ENCODE measurements around the gene CDYL.

Gene CDYL

DNA sequence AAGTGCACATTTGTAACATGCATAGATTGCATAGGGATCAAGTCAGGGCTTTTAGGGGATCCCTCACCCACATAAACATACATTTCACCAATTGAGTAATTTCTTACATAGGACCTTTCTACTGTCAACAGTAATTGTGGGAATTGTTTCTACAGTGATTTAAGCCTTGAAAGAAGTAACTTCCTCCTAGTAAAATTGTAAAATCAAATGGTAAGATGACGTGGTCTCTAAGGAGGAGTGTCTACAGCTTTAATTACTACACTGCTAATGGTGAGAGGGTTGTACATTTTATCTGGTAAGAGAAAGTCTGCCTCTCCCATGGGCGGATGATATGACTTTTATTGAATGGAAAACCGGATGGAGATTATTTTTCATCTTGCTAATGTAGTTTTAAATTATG, 129.6 kb downstream of the CDYL start:
- TF ChIP-seq POLR2A (IDR thresholded peaks at IDR 0.05; ENCODE audit: low read depth, low read length) (no peak), POLR2AphosphoS5 (IDR thresholded peaks at IDR 0.05; ENCODE audit: low read depth, low read length) (no peak), TAF1 (IDR thresholded peaks at IDR 0.05; ENCODE audit: borderline replicate concordance, low read depth, low read length) (no peak)
- FAIRE-seq, result no peak
- no peak for DNase-seq (ENCODE audit: insufficient read length)

DNA sequence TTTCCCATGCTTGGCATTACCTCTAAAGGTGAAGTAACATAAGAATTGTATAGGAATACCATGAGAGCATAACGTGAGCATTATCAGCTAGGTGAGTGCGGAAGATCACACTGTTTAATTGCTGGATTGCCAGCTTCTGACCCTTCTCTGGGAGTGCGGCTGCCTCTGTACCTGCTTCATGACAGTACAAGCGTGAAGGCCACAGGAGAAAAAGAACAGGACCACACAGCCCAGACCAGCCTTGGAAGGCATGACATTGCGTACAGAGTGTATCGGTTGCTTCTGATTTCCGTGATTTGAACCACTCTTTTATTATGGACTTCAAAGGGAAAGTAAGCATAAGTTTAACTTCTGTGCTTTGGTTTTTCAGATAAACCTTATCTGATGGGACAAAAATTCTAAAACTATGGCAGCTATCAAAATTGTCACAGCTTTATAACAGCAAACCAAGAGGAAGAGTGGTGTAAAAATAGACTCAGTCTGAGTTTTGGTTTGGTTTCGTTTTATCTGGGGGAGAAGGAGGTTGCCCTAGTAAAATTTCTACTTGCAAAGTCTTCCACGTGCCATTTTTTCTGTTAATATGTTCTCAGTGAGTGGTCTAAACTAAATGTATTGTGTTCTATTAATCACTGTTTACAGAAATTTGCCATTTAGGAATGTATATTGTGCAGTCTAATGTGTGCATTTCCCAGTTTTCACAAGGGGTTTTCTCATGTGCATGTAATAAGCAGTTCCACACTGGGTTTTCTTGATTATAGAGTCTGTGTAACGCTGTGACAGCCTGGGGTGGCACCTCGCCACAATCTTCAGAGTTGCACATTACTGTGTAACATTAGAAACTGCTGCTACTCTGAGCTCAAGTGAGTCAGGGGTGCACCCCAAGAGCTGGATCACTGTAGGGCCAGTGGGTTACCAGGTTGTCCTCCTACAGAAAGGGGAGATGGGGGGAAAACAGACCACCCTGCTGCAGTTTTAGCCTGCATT, 130.4 kb downstream of the CDYL start:
- FAIRE-seq, result peak; percentile 56
- no peak for DNase-seq (ENCODE audit: insufficient read length)
- TF ChIP-seq TAF1 (IDR thresholded peaks at IDR 0.05; ENCODE audit: borderline replicate concordance, low read depth, low read length) (no peak), POLR2AphosphoS5 (IDR thresholded peaks at IDR 0.05; ENCODE audit: low read depth, low read length) (no peak), POLR2A (IDR thresholded peaks at IDR 0.05; ENCODE audit: low read depth, low read length) (no peak)

DNA sequence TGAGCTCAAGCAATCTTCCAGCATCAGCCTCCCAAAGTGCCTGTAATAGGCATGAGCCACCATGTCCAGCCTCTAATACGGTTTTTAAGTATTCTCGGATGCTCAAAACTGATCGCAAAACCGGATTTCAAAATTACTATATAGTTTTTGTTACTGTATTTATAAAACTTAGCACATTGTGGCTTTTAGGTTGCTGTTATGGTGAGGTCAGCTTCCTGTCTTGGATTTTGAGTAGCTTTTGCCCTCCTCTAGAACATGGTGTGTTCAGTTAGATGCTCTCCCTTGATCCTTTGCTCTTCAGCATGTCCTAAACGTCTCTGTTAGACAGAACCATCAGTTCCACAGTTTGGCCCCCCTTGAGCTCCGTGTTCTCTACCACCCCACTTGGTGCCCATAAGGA, 131.4 kb downstream of the CDYL start:
- no peak for DNase-seq (ENCODE audit: insufficient read length)
- TF ChIP-seq POLR2A (IDR thresholded peaks at IDR 0.05; ENCODE audit: low read depth, low read length) (no peak), POLR2AphosphoS5 (IDR thresholded peaks at IDR 0.05; ENCODE audit: low read depth, low read length) (no peak), TAF1 (IDR thresholded peaks at IDR 0.05; ENCODE audit: borderline replicate concordance, low read depth, low read length) (no peak)
- no peak for FAIRE-seq

DNA sequence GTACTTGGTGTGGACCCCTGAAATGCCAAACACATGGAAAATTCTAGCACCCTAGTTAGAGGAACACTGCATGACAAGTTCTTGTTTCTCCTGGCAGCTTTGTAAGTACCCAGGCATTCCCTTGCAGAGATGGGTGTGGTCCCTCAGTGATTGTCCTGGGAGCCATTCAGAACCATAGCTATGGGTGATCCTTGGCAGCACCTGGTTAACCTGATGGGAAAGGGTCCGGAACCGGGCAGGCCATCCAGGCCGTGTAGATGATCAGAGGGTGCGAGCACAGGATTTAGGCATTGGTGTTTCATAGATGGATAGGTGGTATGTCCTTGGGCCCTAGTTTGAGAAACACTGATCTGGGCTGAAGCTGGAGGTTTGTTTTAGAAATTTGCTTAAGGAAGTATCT, 131.9 kb downstream of the CDYL start:
- TF ChIP-seq POLR2AphosphoS5 (IDR thresholded peaks at IDR 0.05; ENCODE audit: low read depth, low read length), result no peak
- no peak for TF ChIP-seq POLR2A (IDR thresholded peaks at IDR 0.05; ENCODE audit: low read depth, low read length)
- no peak for TF ChIP-seq TAF1 (IDR thresholded peaks at IDR 0.05; ENCODE audit: borderline replicate concordance, low read depth, low read length)
- FAIRE-seq, result no peak

DNA sequence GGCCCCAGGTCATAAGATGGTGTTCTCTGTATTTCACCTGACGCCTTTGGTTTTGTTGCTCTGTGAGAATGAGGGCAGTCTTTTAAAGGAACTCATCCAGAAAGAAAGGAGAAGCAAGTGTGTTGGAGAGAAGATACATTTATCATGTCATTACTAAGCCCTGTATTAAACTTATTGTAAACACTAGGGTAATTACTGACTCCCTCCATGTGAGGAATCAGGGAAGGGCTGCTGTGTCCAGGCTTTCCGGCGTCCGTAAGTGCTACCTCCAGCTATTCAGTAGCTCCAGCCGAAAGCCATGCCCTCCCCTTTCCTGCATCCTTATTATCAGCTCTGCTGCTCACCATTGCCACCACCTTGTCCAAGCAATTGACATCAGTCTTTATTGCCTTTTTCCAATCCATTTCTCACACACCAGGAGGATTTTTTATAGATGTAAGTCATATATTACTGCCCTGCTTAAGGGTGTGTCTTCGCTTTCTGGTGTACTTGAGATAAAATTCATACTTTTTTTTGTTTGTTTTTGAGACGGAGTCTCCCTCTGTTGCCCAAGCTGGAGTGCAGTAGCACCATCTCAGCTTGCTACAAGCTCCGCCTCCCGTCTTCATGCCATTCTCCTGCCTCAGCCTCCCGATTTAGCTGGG, 133.0 kb downstream of the CDYL start:
- no peak for TF ChIP-seq TAF1 (IDR thresholded peaks at IDR 0.05; ENCODE audit: borderline replicate concordance, low read depth, low read length)
- no peak for FAIRE-seq
- no peak for DNase-seq (ENCODE audit: insufficient read length)

More for the DNA sequence above, 131.9 kb downstream of the CDYL start:
- no peak for DNase-seq (ENCODE audit: insufficient read length)

DNA sequence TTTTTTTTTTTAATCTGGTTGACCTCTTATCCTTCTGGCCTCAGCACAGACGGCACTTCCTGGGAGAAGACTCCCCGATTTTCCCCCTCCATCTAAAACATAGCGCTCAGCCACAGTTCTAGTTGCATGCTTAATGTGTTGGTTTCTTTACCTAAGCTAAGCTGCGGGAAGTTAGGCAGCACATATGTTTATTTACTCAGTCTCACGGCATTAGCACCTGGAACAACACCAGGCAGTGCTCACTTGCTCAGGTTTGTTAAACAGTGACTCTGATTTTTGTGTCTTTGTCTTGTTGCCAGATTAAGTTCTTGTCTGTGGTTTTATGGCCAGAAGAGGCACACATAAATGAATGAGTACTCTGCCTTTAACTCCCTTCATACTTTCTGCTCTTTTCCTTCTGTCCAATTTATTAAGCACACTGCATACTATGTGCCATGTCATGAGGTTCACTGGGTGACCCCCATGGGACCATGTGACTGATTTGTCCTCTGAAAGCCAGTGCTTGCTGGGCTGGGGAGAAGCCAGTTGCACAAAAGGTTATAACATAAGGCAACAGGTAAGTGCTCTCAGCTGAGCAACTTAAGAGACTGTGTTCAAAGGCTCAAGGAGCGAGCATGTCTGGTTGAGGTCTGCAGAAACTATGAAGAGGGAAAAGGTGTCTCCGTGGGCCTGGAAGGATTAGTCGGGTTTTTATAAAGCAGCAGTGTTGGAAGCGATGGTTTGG, 134.0 kb downstream of the CDYL start:
- TF ChIP-seq POLR2AphosphoS5 (IDR thresholded peaks at IDR 0.05; ENCODE audit: low read depth, low read length), result no peak
- no peak for TF ChIP-seq POLR2A (IDR thresholded peaks at IDR 0.05; ENCODE audit: low read depth, low read length)
- TF ChIP-seq TAF1 (IDR thresholded peaks at IDR 0.05; ENCODE audit: borderline replicate concordance, low read depth, low read length), result no peak
- DNase-seq (ENCODE audit: insufficient read length) (no peak), FAIRE-seq (no peak)

DNA sequence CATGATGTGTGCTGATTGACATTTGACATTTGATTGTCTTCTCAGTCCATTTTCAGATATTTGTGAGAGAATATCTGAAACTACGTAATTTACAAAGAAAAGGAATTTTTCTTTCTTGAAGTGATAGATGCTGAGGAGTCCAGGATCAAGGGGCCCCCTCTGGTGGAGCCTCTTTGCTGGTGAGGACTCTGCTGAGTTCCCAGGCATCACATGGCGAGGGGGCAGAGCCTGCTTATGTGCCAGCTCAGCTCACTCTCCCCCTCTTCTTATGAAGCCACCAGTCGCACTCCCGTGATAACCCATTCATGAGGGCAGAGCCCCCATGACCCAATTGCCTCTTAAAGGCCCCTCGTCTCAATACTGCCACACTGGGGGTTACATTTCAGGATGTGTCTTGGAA, 136.4 kb downstream of the CDYL start:
- no peak for DNase-seq (ENCODE audit: insufficient read length)
- FAIRE-seq, result no peak
- TF ChIP-seq TAF1 (IDR thresholded peaks at IDR 0.05; ENCODE audit: borderline replicate concordance, low read depth, low read length) (no peak), POLR2A (IDR thresholded peaks at IDR 0.05; ENCODE audit: low read depth, low read length) (no peak)

DNA sequence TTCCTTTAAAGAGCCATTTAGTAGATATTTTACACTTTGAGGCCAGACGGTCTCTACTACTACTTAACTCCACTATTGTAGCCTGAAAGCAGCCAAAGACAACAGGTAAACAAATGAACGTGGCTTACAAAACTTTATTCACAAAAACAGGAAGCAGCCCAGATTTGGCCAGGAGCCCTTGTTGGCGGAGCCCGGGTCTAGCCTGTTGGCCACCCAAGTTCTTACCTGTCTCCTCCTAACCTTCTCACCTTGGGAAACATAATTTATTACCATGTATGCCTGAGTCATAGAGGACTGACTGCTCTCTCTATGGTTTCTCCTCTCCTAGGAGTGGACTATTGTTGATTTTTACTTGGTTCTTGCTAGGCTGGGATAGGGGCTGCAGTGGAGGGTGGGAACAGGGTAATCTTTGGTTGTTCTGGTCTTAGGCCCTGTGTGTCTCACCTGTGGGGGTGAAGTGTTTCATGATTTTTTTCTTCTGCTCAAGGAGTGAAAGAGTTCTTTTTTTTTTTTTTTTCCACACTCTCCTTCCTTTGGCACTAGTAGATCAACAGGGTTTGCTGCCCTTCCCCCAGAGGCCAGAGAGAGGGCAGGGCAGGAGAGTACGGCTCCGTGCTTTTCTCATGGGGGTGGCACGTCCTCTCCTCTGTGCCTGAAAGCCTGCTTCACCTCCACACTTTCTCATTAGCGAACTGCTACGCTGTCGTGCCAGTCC, 137.7 kb downstream of the CDYL start:
- TF ChIP-seq POLR2A (IDR thresholded peaks at IDR 0.05; ENCODE audit: low read depth, low read length) (no peak), POLR2AphosphoS5 (IDR thresholded peaks at IDR 0.05; ENCODE audit: low read depth, low read length) (no peak), TAF1 (IDR thresholded peaks at IDR 0.05; ENCODE audit: borderline replicate concordance, low read depth, low read length) (no peak)
- no peak for DNase-seq (ENCODE audit: insufficient read length)
- no peak for FAIRE-seq

DNA sequence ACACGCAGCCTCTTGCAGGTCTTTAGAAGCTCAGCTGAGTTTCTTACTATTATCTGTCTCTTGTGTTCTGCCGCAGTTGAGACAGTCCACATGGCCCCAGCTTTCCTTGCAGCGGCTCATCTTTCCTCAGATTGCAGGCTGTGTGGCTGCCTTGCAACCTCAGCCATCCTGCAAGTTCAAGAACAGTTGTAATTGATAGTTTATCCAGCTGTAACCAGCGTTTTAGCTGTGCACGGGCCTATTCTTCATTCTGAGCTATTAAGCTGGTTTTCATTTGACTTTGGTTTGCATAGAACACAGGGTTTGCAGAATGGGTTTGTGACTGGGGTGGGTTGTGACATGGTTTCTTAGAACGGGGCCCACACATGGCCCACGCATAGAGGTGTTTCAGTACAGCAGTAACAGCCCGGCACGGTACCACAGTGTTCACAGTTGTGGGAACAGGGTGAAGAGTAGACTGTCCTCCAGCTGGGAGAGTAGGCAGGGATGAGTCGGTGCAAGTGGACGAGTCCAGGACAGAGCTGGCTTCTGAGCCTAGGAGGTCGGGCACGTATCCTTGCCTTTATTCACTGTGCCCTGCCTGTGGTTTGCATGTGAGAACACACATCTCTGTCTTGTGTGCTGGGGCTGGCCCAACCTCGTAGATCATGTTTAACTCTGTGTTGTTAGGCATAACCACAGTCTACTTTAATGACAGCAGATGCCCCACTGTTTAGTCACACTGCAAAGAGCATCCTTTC, 138.4 kb downstream of the CDYL start:
- FAIRE-seq, result no peak

DNA sequence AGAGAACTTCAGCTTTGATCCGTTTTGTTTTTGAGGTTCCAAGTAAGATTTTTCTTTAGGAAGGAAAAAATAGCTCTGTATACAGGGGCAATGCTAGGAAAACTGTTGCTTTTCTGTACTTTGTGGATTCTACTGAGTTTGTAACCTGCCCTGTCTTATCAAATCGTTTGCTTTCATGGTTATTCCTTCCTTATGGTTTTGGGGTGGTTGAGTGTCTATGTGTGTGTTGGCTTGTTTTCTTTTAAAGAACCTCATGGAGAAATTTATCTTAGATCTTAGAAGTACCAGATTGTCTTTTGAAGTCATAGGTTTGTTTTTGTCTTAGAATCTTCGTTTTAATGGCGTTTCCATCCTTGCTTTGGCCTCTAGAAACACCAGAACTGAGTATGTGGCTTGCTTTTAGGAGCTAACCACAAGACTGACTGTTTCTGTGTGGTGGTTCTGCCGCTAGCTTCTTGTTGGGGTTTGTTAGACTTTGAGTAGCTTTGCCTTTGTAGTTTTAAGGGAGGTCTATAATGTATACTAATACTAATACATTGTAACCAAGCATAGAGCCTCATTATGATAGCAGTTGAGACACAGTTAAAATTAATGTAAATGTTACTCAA, 140.9 kb downstream of the CDYL start:
- no peak for TF ChIP-seq POLR2A (IDR thresholded peaks at IDR 0.05; ENCODE audit: low read depth, low read length)
- TF ChIP-seq POLR2AphosphoS5 (IDR thresholded peaks at IDR 0.05; ENCODE audit: low read depth, low read length), result no peak
- no peak for TF ChIP-seq TAF1 (IDR thresholded peaks at IDR 0.05; ENCODE audit: borderline replicate concordance, low read depth, low read length)
- FAIRE-seq, result no peak
- DNase-seq (ENCODE audit: insufficient read length), result no peak

More for the DNA sequence above, 138.4 kb downstream of the CDYL start:
- TF ChIP-seq POLR2AphosphoS5 (IDR thresholded peaks at IDR 0.05; ENCODE audit: low read depth, low read length) (no peak), TAF1 (IDR thresholded peaks at IDR 0.05; ENCODE audit: borderline replicate concordance, low read depth, low read length) (no peak), POLR2A (IDR thresholded peaks at IDR 0.05; ENCODE audit: low read depth, low read length) (no peak)
- DNase-seq (ENCODE audit: insufficient read length), result no peak
